ENCODE data around the gene TRAPPC10. TPM values are rescaled to one million over a fixed set of nuclear protein-coding genes. Genes with fewer than 3 reads are reported as not detected.

Gene TRAPPC10
- total and polyA plus RNA-seq, 2 of the 8 experiments (the other 6 are each of a cell fraction or from before 2014, with no cell fraction given): 18.5 to 29.8 TPM

DNA sequence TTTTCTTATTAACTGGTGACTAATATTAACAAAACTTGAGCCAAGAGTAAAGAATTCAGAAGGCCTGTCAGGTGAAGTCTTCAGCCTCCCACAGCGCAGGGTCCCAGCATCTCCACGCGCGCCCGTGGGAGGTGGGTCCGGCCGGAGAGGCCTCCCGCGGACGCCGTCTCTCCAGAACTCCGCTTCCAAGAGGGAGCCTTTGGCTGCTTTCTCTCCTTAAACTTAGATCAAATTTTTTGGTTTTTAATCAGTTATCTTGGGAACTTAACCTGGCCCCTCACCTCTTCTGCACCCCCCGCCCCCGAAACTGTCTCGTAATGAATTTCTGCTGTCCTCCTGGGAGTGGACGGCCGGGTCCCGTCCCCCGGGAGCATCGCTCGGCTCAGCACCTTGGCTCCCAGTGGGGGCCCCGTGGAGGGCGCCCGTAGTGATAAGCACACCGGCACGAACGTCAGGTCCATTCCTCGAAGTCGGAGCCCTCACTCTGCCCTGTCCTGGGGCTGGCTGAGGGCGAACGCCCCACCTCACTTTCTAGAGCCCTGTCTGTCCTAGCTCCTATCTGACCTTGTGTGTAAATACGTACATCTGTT is 29.5 kb upstream of the TRAPPC10 start:
- Histone ChIP-seq H4K91ac (replicated peaks; ENCODE audit: insufficient read length, low read length) (no peak overlapping the region), H3K27ac (ENCODE audit: low read depth, low read length) (no peak overlapping the region), H2BK12ac (ENCODE audit: low read depth, low read length) (no peak overlapping the region), H4K8ac (ENCODE audit: extremely low read depth, insufficient read depth, low read length) (no peak overlapping the region), H4K5ac (ENCODE audit: insufficient read length, low read depth, low read length) (no peak overlapping the region), H2BK5ac (ENCODE audit: low read depth, low read length) (no peak overlapping the region), H3K9me3 (ENCODE audit: insufficient read depth in 2 of 2, low read depth in 1 of 2, low read length in 1 of 2) (no peaks in the 10 kb centered on the region), H2BK120ac (replicated peaks; ENCODE audit: low read depth, low read length) (no peak overlapping the region), H3K23me2 (ENCODE audit: low read depth, low read length) (no peaks in the 10 kb centered on the region), H3K4me3 (ENCODE audit: extremely low read depth in 1 of 4, insufficient read depth in 2 of 4, low read depth in 3 of 4, low read length in 4 of 4) (no peak overlapping the region), H3K9ac (replicated peaks in 1 of 4; ENCODE audit: extremely low read depth in 1 of 4, low read depth in 3 of 4, low read length in 3 of 4) (no peak overlapping the region), H3K4me2 (ENCODE audit: insufficient read depth in 1 of 2, low read depth in 2 of 2, low read length in 2 of 2) (no peak overlapping the region), H3K27me3 (replicated peaks in 1 of 4; ENCODE audit: control insufficient read depth in 3 of 4, extremely low read depth in 1 of 4, insufficient read depth in 3 of 4, low read length in 3 of 4) (no peaks in the 10 kb centered on the region), H3K36me3 (ENCODE audit: control insufficient read depth in 2 of 4, insufficient read depth in 4 of 4, low read length in 3 of 4) (no peaks in the 10 kb centered on the region), H4K20me1 (replicated peaks in 1 of 2; ENCODE audit: control insufficient read depth in 1 of 2, insufficient read depth in 2 of 2, low read length in 2 of 2) (no peaks in the 10 kb centered on the region), H3K4me1 (replicated peaks in 1 of 4; ENCODE audit: control insufficient read depth in 3 of 4, insufficient read depth in 4 of 4, low read length in 3 of 4) (peaks cover 0 to 14% (median 11%) of the 10 kb centered on the region in 4 experiments; a peak in 6 of 7 replicates), H3K23ac (ENCODE audit: insufficient read length) (no peak overlapping the region), H2AFZ (ENCODE audit: low read length) (no peak overlapping the region), H3K4ac (replicated peaks; ENCODE audit: insufficient read length, low read depth, low read length) (no peak overlapping the region), H3K14ac (ENCODE audit: insufficient read length) (no peak overlapping the region), H2BK20ac (ENCODE audit: low read length) (no peak overlapping the region), H2AK5ac (ENCODE audit: low read depth, low read length) (no peak overlapping the region), H3K79me1 (ENCODE audit: low read depth, low read length) (no peaks in the 10 kb centered on the region), H3K79me2 (ENCODE audit: control insufficient read depth in 1 of 2, insufficient read depth in 2 of 2, low read length in 2 of 2) (no peaks in the 10 kb centered on the region), H3K56ac (replicated peaks; ENCODE audit: insufficient read length, low read depth, low read length) (no peak overlapping the region), H3K18ac (ENCODE audit: extremely low read depth, low read length) (no peak overlapping the region), H2BK15ac (ENCODE audit: low read length) (no peak overlapping the region)
- ChIA-PET POLR2A (ENCODE audit: partially characterized antibody) (interaction anchor here (0.8 to 1.4 kb wide), 2 partner anchors 10 to 192 kb away, joined by 3 to 4 read pairs; no protein-coding TSS in a partner anchor), CTCF (ENCODE audit: partially characterized antibody) (interaction anchor here (1.3 to 4.2 kb wide), 3 partner anchors 10 to 42 kb away, joined by 3 to 21 read pairs (median 3); no protein-coding TSS in a partner anchor)
- FAIRE-seq (no peak), DNase-seq (ENCODE audit: low read depth in 1 of 2, low spot score in 2 of 2) (no peak)
- WGBS, 2 experiments (ENCODE audit: extremely low coverage in 1 of 2, insufficient coverage in 1 of 2, insufficient read length in 1 of 2, insufficient replicate concordance in 2 of 2, low coverage in 1 of 2, low lambda C conversion rate in 2 of 2, missing lambda C conversion rate in 1 of 2): 94% methylated on average over 32 of the region's 32 CpGs; no CpG with 5 or more reads in 1 of the 2 experiments
- no peak for TF ChIP-seq CREB1 (IDR thresholded peaks at IDR 0.05)
- no peak for TF ChIP-seq GTF2F1 (IDR thresholded peaks at IDR 0.05; ENCODE audit: borderline replicate concordance, low read depth, low read length)
- TF ChIP-seq EZH2 (IDR thresholded peaks at IDR 0.05; ENCODE audit: low read depth, low read length, severe bottlenecking): no peak
- TF ChIP-seq EP300 (IDR thresholded peaks at IDR 0.05; ENCODE audit: borderline replicate concordance in 1 of 2, low read depth in 2 of 2, low read length in 2 of 2): no peak
- no peak for TF ChIP-seq ASH2L (IDR thresholded peaks at IDR 0.05; ENCODE audit: low read length)
- TF ChIP-seq GABPA (IDR thresholded peaks at IDR 0.05; ENCODE audit: borderline replicate concordance, insufficient read depth, low read length): no peak
- no peak for TF ChIP-seq SP2 (IDR thresholded peaks at IDR 0.05; ENCODE audit: low read length)
- no peak for TF ChIP-seq CHD1 (IDR thresholded peaks at IDR 0.05; ENCODE audit: low read depth, low read length)
- TF ChIP-seq FOSL1 (IDR thresholded peaks at IDR 0.05; ENCODE audit: insufficient read depth, low read depth, low read length): no peak
- TF ChIP-seq CTBP2 (IDR thresholded peaks at IDR 0.05; ENCODE audit: borderline replicate concordance, insufficient read depth, insufficient read length, low read length): no peak
- no peak for TF ChIP-seq PHF8 (conservative IDR thresholded peaks at IDR 0.05; ENCODE audit: low read depth, low read length)
- TF ChIP-seq CEBPB (IDR thresholded peaks at IDR 0.05; ENCODE audit: low read depth, low read length): no peak
- no peak for TF ChIP-seq SP4 (IDR thresholded peaks at IDR 0.05; ENCODE audit: low read length)
- no peak for TF ChIP-seq YY1 (IDR thresholded peaks at IDR 0.05; ENCODE audit: low read depth, low read length)
